ENCODE data around the gene CLCN5.

CLCN5 gene

GRCh38 chrX:50114113-50114512 lies 191.7 kb downstream of the CLCN5 start:
- no peak for DNase-seq (ENCODE audit: low read depth)
- TF ChIP-seq CTCF (IDR thresholded peaks at IDR 0.05; ENCODE audit: insufficient read depth, low read depth, low read length, missing control alignments), result no peak
- H3K4me3 ChIP-seq (ENCODE audit: low read length), result no peak overlapping the region

- no peak overlapping the region for H3K4me3 ChIP-seq (ENCODE audit: low read length)
- DNase-seq (ENCODE audit: low read depth), result no peak
- TF ChIP-seq CTCF (IDR thresholded peaks at IDR 0.05; ENCODE audit: insufficient read depth, low read depth, low read length, missing control alignments), result no peak
Measured at GRCh38 chrX:50115973-50116372, 193.6 kb downstream of the CLCN5 start.

- no peak overlapping the region for H3K4me3 ChIP-seq (ENCODE audit: low read length)
- TF ChIP-seq CTCF (IDR thresholded peaks at IDR 0.05; ENCODE audit: insufficient read depth, low read depth, low read length, missing control alignments), result no peak
- no peak for DNase-seq (ENCODE audit: low read depth)
Measured at GRCh38 chrX:50117476-50117875, 195.1 kb downstream of the CLCN5 start.

GRCh38 chrX:50125480-50125879 lies 203.1 kb downstream of the CLCN5 start:
- TF ChIP-seq CTCF (IDR thresholded peaks at IDR 0.05; ENCODE audit: insufficient read depth, low read depth, low read length, missing control alignments), result no peak
- H3K4me3 ChIP-seq (ENCODE audit: low read length), result no peak overlapping the region
- DNase-seq (ENCODE audit: low read depth), result no peak

GRCh38 chrX:50147972-50148371 lies 225.6 kb downstream of the CLCN5 start:
- no peak for DNase-seq (ENCODE audit: low read depth)
- H3K4me3 ChIP-seq (ENCODE audit: low read length), result no peak overlapping the region
- no peak for TF ChIP-seq CTCF (IDR thresholded peaks at IDR 0.05; ENCODE audit: insufficient read depth, low read depth, low read length, missing control alignments)

All from epithelial cell of esophagus (primary cell).